IMR-90 (cell line): ENCODE data around the gene ZNFX1. TPM values are rescaled to one million over a fixed set of nuclear protein-coding genes. Genes with fewer than 3 reads are reported as not detected.

Experiments used
- ATAC-seq: fragments of 200-7000 bp; cut with Tn5 transposase; 2 replicates; pipeline ENCODE4 v1.9.1; 2020; ENCODE audit warnings: low read depth, mild to moderate bottlenecking, moderate library complexity
- BruUV-seq: library from RNA; stranded (reverse); fragments of 400-500 nt; replicated peaks from 2 replicates; lab custom pipeline; 2021; lab: Mats Ljungman, UMichigan
- CTCF ChIA-PET: fragments of 300-600 bp; formaldehyde crosslinking; extraction: SDS; loops from one replicate; lab custom pipeline; 2021; ENCODE audit warnings: antibody characterized with exemption; lab: Yijun Ruan, JAX
- POLR2A ChIA-PET: fragments of 300-600 bp; sonication (Branson Sonifier 250); formaldehyde crosslinking; loops from one replicate; lab custom pipeline; 2022; ENCODE audit warnings: antibody characterized with exemption; ENCODE audit not compliant: unreplicated experiment; lab: Charles Lee
- DNase-seq: peaks from one replicate; pipeline ENCODE4 v3.0.0; 2013
- H2AFZ ChIP-seq: replicated peaks from 2 replicates; pipeline ENCODE3; 2013; ENCODE audit warnings: low read length, mild to moderate bottlenecking; ENCODE audit not compliant: poor library complexity
- H2AK5ac ChIP-seq: 2 replicates; pipeline ENCODE4 v1.6.1; 2013; ENCODE audit warnings: low read depth, low read length, inconsistent platforms
- H2AK9ac ChIP-seq: replicated peaks from 2 replicates; pipeline ENCODE3; 2013; ENCODE audit warnings: mild to moderate bottlenecking, low read depth, low read length, moderate library complexity; ENCODE audit not compliant: poor library complexity
- H2BK120ac ChIP-seq: 2 replicates; pipeline ENCODE4 v1.6.1; 2013; ENCODE audit warnings: low read depth, low read length, inconsistent platforms
- H2BK15ac ChIP-seq: 3 replicates; pipeline ENCODE4 v1.6.1; 2013; ENCODE audit warnings: low read depth, low read length, inconsistent platforms
- H2BK20ac ChIP-seq: 2 replicates; pipeline ENCODE4 v1.6.1; 2013; ENCODE audit warnings: low read depth, mild to moderate bottlenecking, inconsistent platforms, low read length, moderate library complexity
- H2BK5ac ChIP-seq: 2 replicates; pipeline ENCODE4 v1.6.1; 2013; ENCODE audit warnings: mild to moderate bottlenecking, low read depth, low read length, inconsistent platforms; ENCODE audit not compliant: poor library complexity, severe bottlenecking
- H3K14ac ChIP-seq: replicated peaks from 2 replicates; pipeline ENCODE4 v1.6.1; 2013; ENCODE audit warnings: low read depth, low read length, inconsistent platforms
- H3K18ac ChIP-seq: 2 replicates; pipeline ENCODE4 v1.6.1; 2013; ENCODE audit warnings: low read depth, low read length, control low read depth
- H3K23ac ChIP-seq: 2 replicates; pipeline ENCODE4 v1.6.1; 2013; ENCODE audit warnings: low read depth, low read length, inconsistent platforms
- H3K27ac ChIP-seq: 2 replicates; pipeline ENCODE4 v1.5.1; 2013; ENCODE audit warnings: mild to moderate bottlenecking, control low read depth, low read length; ENCODE audit not compliant: insufficient read depth
- H3K27me3 ChIP-seq: 2 replicates; pipeline ENCODE4 v1.6.1; 2013; ENCODE audit warnings: low read length; ENCODE audit not compliant: control insufficient read depth, insufficient read depth
- H3K36me3 ChIP-seq: 2 replicates; pipeline ENCODE4 v1.6.1; 2013; ENCODE audit warnings: low read length, mixed read lengths; ENCODE audit not compliant: control insufficient read depth, insufficient read depth
- H3K4ac ChIP-seq: 2 replicates; pipeline ENCODE4 v1.6.1; 2013; ENCODE audit warnings: low read depth, low read length, inconsistent platforms
- H3K4me1 ChIP-seq: 2 replicates; pipeline ENCODE4 v1.6.1; 2013; ENCODE audit warnings: low read length, mixed read lengths; ENCODE audit not compliant: control insufficient read depth, insufficient read depth
- H3K4me2 ChIP-seq: 2 replicates; pipeline ENCODE4 v1.6.1; 2013; ENCODE audit warnings: low read depth, mild to moderate bottlenecking, control low read depth, low read length, moderate library complexity
- H3K4me3 ChIP-seq: 2 replicates; pipeline ENCODE4 v1.5.1; 2013; ENCODE audit warnings: low read depth, mild to moderate bottlenecking, control low read depth, low read length, moderate library complexity; ENCODE audit not compliant: insufficient read depth
- H3K56ac ChIP-seq: 2 replicates; pipeline ENCODE4 v1.6.1; 2013; ENCODE audit warnings: low read length, inconsistent platforms; ENCODE audit not compliant: insufficient read depth; ENCODE audit errors: extremely low read depth
- H3K79me1 ChIP-seq, 2 experiments: 2 replicates each; pipeline ENCODE4 v1.6.1; 2013; ENCODE audit warnings: low read length in 2 of 2, inconsistent platforms in 1 of 2, low read depth in 1 of 2
- H3K9ac ChIP-seq: 2 replicates; pipeline ENCODE4 v1.6.1; 2013; ENCODE audit warnings: low read depth, low read length, control low read depth
- H3K9me1 ChIP-seq: 2 replicates; pipeline ENCODE4 v1.6.1; 2013; ENCODE audit warnings: low read length, inconsistent platforms; ENCODE audit not compliant: insufficient read depth
- H3K9me3 ChIP-seq: 2 replicates; pipeline ENCODE4 v1.6.1; 2013; ENCODE audit warnings: low read length; ENCODE audit not compliant: control insufficient read depth, insufficient read depth
- H4K20me1 ChIP-seq: 2 replicates; pipeline ENCODE4 v1.6.1; 2013; ENCODE audit warnings: low read length, inconsistent platforms; ENCODE audit not compliant: insufficient read depth
- H4K5ac ChIP-seq: 2 replicates; pipeline ENCODE4 v1.6.1; 2013; ENCODE audit warnings: mild to moderate bottlenecking, low read depth, low read length, control low read depth
- H4K8ac ChIP-seq, 2 experiments: 2 replicates each; pipeline ENCODE4 v1.6.1; 2013; ENCODE audit warnings: low read depth in 2 of 2, low read length in 2 of 2, control low read depth in 1 of 2, inconsistent platforms in 1 of 2
- H4K91ac ChIP-seq: 2 replicates; pipeline ENCODE4 v1.6.1; 2013; ENCODE audit warnings: low read depth, low read length, inconsistent platforms; ENCODE audit not compliant: insufficient read depth
- BHLHE40 ChIP-seq: fragments of 150-350 bp; IDR thresholded peaks from 2 replicates; pipeline ENCODE4 v1.6.1; 2016; ENCODE audit warnings: mild to moderate bottlenecking, low read depth, low read length
- CEBPB ChIP-seq: IDR thresholded peaks from 2 replicates; pipeline ENCODE4 v1.6.1; 2012; ENCODE audit warnings: low read depth, low read length, improper control_type of control experiment
- CHD1 ChIP-seq: IDR thresholded peaks from 2 replicates; pipeline ENCODE4 v1.6.1; 2012; ENCODE audit warnings: low read depth, low read length, improper control_type of control experiment
- CTCF ChIP-seq: conservative IDR thresholded peaks from 2 replicates; pipeline ENCODE4 v1.5.1; 2012; ENCODE audit warnings: mild to moderate bottlenecking, low read depth, low read length, improper control_type of control experiment
- ELK1 ChIP-seq: fragments of 150-350 bp; IDR thresholded peaks from 2 replicates; pipeline ENCODE4 v1.6.1; 2016; ENCODE audit warnings: low read depth, mild to moderate bottlenecking, low read length, moderate library complexity, borderline replicate concordance
- FOS ChIP-seq: fragments of 150-350 bp; IDR thresholded peaks from 2 replicates; pipeline ENCODE4 v1.6.1; 2016; ENCODE audit warnings: low read depth, low read length
- MAFK ChIP-seq: IDR thresholded peaks from 2 replicates; pipeline ENCODE4 v1.6.1; 2012; ENCODE audit warnings: low read depth, low read length, improper control_type of control experiment
- MAZ ChIP-seq: IDR thresholded peaks from 2 replicates; pipeline ENCODE4 v1.6.1; 2012; ENCODE audit warnings: low read depth, mild to moderate bottlenecking, low read length, improper control_type of control experiment, moderate library complexity, borderline replicate concordance
- MXI1 ChIP-seq: IDR thresholded peaks from 2 replicates; pipeline ENCODE4 v1.6.1; 2012; ENCODE audit warnings: low read depth, mild to moderate bottlenecking, low read length, moderate library complexity, borderline replicate concordance
- NFE2L2 ChIP-seq: fragments of 150-350 bp; IDR thresholded peaks from 2 replicates; pipeline ENCODE4 v1.6.1; 2016; ENCODE audit warnings: low read depth, mild to moderate bottlenecking, low read length
- POLR2A ChIP-seq: IDR thresholded peaks from 2 replicates; pipeline ENCODE4 v1.6.1; 2012; ENCODE audit warnings: mild to moderate bottlenecking, low read depth, low read length
- RAD21 ChIP-seq: IDR thresholded peaks from 2 replicates; pipeline ENCODE4 v1.6.1; 2012; ENCODE audit warnings: low read length, improper control_type of control experiment
- RCOR1 ChIP-seq: IDR thresholded peaks from 2 replicates; pipeline ENCODE4 v1.6.1; 2012; ENCODE audit warnings: mild to moderate bottlenecking, low read length, improper control_type of control experiment; ENCODE audit not compliant: insufficient replicate concordance
- RFX5 ChIP-seq: IDR thresholded peaks from 2 replicates; pipeline ENCODE4 v1.8.0; 2012; ENCODE audit warnings: low read depth, mild to moderate bottlenecking, low read length, moderate library complexity
- SMC3 ChIP-seq: fragments of 150-350 bp; IDR thresholded peaks from 2 replicates; pipeline ENCODE4 v1.6.1; 2016; ENCODE audit warnings: low read depth, mild to moderate bottlenecking, antibody characterized with exemption, low read length, moderate library complexity
- WGBS, 2 experiments: methylation state at CpG; one replicate each; pipeline versions ENCODE4 v1.1.5 to v1.1.7; 2013; ENCODE audit warnings: missing lambda C conversion rate in 2 of 2; ENCODE audit not compliant: insufficient read length in 1 of 2; ENCODE audit errors: extremely low coverage in 2 of 2; 5-methylcytosine and 5-hydroxymethylcytosine counted together
- dilution Hi-C: fragments of 300-500 bp; cut with HindIII; formaldehyde crosslinking; loops from one replicate; pipeline ENCODE4 v1.14.3; 2018; ENCODE audit warnings: low sequenced_read_pairs; ENCODE audit not compliant: unreplicated experiment
- in situ Hi-C: fragments of 300-500 bp; cut with MboI; formaldehyde crosslinking; loops from 3 replicates; pipeline ENCODE4 v1.14.3; 2019; ENCODE audit warnings: low sequenced_read_pairs, inconsistent platforms, mixed read lengths
- intact Hi-C: fragments of 100-400 bp; cut with micrococcal nuclease; formaldehyde crosslinking; loops from 2 replicates; pipeline ENCODE4 v1.10.0; 2022
- polyA plus RNA-seq, 3 experiments: library from polyadenylated mRNA; depleted of rRNA; stranded (reverse); fragments of >200 nt; gene quantifications; 2 replicates each; pipeline ENCODE4 v1.2.3, GENCODE V29; 2012; ENCODE audit warnings: low replicate concordance in 1 of 3
- total RNA-seq: library from RNA; depleted of rRNA; stranded (reverse); fragments of >200 nt; gene quantifications from 2 replicates; pipeline ENCODE4 v1.2.3, GENCODE V29; 2012

The ZNFX1 gene
- total and polyA plus RNA-seq, 2 of the 4 experiments (the other 2 are of a cell fraction): 10.9 to 60.9 TPM

- Histone ChIP-seq H4K91ac (no peak overlapping the region), H2BK5ac (no peak overlapping the region), H3K4me1 (no peaks in the 10 kb centered on the region), H2BK15ac (no peak overlapping the region), H3K27ac (no peak overlapping the region), H3K79me1 (no peaks in the 10 kb centered on the region), H3K4me3 (no peak overlapping the region), H2AK9ac (no peak overlapping the region), H3K36me3 (no peaks in the 10 kb centered on the region), H3K14ac (no peak overlapping the region), H3K9me3 (peaks cover 8% of the 10 kb centered on the region), H3K9me1 (no peaks in the 10 kb centered on the region), H4K20me1 (no peaks in the 10 kb centered on the region), H2AK5ac (no peak overlapping the region), H3K4me2 (no peak overlapping the region), H4K8ac (no peak overlapping the region), H4K5ac (no peak overlapping the region), H3K18ac (no peak overlapping the region), H3K9ac (no peak overlapping the region), H3K56ac (no peak overlapping the region), H2AFZ (no peak overlapping the region), H3K4ac (no peak overlapping the region), H3K23ac (no peak overlapping the region), H2BK20ac (no peak overlapping the region), H2BK120ac (no peak overlapping the region), H3K27me3 (peaks cover 56% of the 10 kb centered on the region)
- dilution Hi-C loops: no loop called here
- intact Hi-C loops: no loop called here
- no CpG with 5 or more reads among the region's 2 CpGs for WGBS, 2 experiments
- ChIA-PET CTCF (no interaction called here), POLR2A (no interaction called here)
- DNase-seq (no peak), ATAC-seq (no peak)
- no TSS peak for BruUV-seq
- no peak for TF ChIP-seq RAD21
- no peak for TF ChIP-seq MAZ
- TF ChIP-seq FOS: no peak
- TF ChIP-seq CTCF: no peak
- TF ChIP-seq CEBPB: no peak
- TF ChIP-seq NFE2L2: no peak
- TF ChIP-seq CHD1: no peak
- TF ChIP-seq RCOR1: no peak
- TF ChIP-seq POLR2A: no peak
- TF ChIP-seq MXI1: no peak
- TF ChIP-seq ELK1: no peak
- no peak for TF ChIP-seq SMC3
- no peak for TF ChIP-seq BHLHE40
- no peak for TF ChIP-seq RFX5
- TF ChIP-seq MAFK: no peak
- in situ Hi-C loops: no loop called here
Measured at GRCh38 chr20:49313283-49313682, 35.4 kb upstream of the ZNFX1 start.
